Measurements from ENCODE around the gene RILP.

RILP gene

DNA sequence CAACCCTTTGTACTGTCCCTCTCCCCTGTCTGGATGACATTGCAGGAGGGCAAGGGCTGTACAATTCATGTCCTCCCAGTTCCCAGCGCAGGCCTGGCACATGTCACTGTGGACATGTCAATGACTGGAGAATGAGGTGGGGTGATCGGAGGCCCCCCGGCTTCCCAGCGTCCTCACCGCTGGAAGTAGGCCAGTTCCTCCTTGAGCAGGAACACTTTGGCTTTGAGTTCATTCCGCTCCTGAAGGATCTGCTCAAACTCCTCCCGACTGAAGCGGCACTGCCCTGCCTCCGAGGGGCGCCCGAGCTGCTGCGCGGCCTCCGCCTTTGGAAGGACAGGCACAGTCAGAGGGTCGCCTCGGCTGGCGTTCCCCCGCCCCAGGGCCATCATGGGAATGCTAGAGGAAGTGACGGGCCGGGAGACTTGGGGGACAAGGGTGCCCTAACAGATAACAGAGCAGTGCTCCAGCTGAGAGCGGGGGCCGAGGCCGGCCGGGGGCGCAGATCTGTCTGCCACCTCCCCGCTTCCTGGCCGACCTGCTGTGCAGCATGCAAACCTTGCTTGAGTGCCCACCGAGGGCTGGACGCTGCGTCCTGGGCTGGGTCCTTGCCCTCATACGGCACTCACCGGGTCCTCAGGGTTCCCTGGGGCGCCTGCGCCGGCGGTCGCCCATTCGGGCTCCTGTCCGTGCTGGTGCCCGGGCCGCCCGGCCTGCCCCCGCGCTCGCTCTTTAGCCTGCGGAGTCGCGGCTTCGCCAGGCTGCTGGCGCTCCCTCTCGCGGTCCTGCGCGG is 1.3 kb downstream of the RILP start:
- DNase-seq (ENCODE audit: low read depth in 2 of 2, low spot score in 1 of 2): no peak

DNA sequence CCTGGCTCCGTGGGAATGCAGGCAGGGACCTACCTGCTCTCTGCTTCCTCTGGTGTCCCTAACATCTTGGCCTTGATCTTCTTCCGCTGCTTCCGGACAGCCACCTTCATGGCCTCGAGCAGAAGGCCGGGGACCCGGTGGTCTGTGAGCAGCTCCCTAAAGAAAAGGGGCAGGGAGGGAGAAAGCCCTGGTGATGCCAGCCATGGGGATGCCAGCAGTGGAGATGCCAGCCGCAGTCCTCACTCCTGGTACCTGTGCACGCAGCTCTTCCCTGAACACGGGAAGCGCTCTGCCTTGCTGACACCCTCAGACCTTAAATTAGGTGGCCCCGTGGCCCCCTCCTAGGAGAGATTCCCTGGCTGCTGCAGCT is 1.9 kb downstream of the RILP start:
- no peak for DNase-seq (ENCODE audit: low read depth in 2 of 2, low spot score in 1 of 2)

- no peak for DNase-seq (ENCODE audit: low read depth in 2 of 2, low spot score in 1 of 2)
These were observed 3.3 kb downstream of the RILP start for GRCh38 chr17:1646199-1646875.

DNA sequence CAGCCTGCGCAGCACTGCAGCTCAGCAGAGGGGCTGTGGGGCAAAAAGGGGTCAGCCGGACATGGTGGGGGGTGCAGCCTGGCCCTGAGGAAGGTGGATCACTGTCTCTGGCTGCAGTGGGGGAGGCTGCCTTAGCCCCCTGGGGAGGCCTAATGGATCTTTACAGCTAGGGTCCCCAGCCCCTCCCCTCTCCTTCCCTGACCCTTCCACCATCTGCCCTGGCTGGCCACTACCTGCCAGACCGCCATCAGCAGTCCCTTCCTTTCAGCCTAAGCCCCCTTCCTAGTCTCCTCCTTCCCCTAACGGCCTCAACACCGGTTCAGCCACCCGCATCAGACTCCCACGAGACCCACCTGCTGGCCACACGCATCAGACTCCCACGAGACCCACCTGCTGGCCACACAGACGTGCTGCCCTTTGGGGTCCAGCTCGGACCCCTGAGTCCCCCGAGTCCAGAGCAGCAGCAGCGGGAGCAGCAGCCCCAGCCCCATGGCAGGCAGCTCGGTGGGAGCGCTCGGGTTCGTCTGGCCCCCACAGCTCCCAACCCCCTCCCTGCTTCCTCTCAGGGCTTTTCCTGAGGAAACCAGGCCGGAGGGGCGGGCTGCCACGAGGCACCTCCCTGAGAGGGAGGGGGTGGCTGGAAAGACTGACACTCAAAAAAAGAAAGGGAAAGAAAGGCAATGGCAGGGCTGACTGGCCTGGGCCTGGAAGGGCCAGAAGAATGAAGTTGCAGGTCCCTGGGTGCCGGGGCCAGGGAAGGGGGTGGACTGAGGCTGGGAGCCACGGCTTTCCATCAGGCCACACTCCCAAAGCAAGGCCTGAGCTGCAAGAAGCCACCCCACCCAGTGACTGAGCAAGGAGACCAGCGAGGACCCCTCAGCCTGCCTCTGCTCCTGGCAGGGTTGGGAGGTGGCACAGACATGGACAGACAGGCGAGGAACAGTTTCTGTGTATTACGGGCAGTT is 4.2 kb downstream of the RILP start, which contains the start of gene SCARF1:
Gene SCARF1, minus strand, starts transcription at position 526 of the 965 bp plus-strand sequence. Its CDS starts 35 bp downstream, at position 491.
- DNase-seq (ENCODE audit: low read depth in 2 of 2, low spot score in 1 of 2): no peak

- no peak for DNase-seq (ENCODE audit: low read depth in 2 of 2, low spot score in 1 of 2)
These were observed 5.0 kb downstream of the RILP start for GRCh38 chr17:1644493-1645206.

DNA sequence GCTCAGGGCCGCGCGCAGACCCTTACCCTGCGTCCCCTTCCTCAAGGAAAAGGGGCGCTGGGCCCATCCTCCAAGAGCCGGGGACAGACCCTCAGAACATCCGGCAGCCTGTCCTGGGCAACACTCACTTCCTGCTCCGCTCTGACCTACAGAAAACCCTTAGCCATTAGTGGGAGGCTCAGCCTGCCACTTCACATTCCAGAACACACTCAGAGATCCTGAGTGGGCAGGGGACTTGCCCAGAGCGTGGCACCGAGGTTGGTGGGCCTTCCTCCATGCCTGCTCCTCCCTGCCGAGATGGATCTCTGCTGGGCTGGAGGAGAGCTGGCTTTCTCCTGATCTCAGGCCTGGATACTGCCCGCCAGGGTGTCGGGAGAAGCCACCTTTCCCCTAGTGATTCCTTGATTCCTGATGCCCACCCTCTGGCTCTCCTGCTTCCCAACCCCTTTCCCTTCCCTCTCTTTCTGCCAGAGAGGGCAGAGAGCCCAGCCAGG is 5.6 kb downstream of the RILP start:
- no peak for DNase-seq (ENCODE audit: low read depth in 2 of 2, low spot score in 1 of 2)

DNA sequence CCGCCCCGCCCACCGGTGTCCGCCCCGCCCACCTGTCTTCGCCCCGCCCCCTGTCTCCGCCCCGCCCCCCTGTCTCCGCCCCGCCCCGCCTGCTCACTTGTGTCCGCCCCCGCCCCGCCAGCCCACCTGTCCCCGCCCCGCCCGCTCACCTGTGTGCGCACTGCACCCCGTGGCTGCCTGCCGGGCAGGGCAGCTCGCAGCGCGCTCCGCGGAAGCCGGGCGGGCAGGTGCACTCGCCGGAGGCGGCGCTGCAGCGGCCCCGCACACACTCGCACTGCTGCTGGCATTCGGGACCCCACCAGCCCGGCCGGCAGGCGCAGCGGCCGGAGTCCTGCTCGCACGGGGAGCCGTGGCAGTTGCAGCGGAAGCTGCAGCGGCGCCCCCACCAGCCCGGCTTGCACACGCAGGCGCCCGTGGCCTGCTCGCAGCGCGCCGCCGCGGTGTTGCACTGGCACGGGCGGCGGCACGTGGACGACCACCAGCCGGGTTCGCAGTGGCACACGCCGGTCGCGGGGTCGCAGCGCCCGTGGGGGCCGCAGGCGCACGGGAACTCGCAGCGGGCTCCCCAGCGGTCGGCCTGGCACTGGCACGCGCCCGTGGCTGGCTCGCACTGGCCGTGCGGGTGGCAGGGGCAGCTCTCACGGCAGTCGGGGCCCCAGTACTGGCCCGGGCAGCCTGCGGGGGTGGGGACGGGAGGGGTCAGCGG is 6.2 kb downstream of the RILP start:
- DNase-seq (ENCODE audit: low read depth in 2 of 2, low spot score in 1 of 2): peak in 1 of 2 donors; percentile 29

- DNase-seq (ENCODE audit: low read depth in 2 of 2, low spot score in 1 of 2): no peak
These were observed 8.6 kb downstream of the RILP start for GRCh38 chr17:1641065-1641403.

DNA sequence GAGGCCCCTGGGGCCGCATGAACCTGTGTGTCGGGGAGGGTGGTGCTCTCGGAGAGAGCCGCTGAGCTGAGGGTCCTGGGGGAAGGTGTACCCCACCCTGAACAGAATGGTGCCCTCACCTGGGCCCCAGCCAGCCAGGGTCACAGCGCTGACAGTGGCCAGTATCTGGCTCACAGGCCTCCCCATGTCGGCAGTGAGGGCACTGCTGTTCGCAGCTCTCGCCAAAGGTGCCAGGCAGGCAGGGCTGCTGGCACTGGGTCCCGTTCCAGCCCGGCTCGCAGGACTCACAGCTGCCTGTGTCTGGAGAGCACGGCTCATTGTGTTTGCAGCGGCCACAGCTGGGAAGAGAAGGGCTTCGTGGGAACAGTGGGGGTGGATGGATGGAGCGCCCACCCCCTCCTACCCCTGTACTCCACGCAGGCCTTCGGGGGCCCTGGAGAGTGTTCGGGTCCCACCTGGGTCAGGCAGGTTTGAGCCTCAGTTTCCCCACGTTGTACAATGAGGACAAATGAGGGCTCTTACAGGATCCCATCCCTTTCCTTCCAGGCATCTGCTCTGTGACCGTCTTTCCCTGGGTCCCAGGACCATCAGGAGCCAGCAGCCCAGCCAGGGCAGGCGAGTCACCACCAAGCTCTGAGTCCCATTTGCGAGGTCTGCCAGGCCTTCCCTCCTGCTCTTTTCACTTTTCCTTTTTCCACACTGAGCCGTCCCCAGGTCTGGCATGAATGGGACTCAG is 9.2 kb downstream of the RILP start:
- DNase-seq (ENCODE audit: low read depth in 2 of 2, low spot score in 1 of 2): no peak

- no peak for DNase-seq (ENCODE audit: low read depth in 2 of 2, low spot score in 1 of 2)
These were observed 10.0 kb downstream of the RILP start for GRCh38 chr17:1639549-1640180.

DNA sequence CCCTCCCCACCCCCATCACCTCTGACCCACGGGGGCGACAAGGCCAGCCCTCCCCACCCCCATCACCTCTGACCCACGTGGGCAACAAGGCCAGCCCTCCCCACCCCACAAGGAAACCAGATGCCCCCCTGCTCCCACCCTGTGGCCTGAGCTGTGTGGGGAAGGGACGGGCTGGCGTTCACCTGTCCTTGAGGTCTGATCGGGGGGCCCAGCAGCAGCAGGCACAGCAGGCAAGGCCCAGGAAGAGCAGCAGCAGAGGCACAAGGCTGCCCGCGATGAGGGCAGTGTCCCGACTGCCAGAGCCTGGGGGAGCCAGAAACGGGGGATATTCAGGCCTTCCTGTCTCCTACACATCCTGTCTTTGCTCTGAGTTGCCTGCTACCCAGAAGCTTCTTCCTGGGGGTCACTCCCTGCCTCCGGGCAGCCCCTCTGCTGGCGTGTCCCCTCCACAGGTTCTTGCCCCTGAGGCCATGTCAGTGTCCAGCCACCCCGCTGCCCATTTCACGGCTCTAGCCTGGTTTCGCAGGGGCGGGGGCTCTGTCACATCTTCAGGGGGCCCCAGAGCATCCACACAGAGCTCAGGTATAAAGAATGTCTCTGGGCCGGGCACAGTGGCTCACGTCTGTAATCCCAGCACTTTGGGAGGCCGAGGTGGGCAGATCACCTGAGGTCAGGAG is 10.9 kb downstream of the RILP start:
- no peak for DNase-seq (ENCODE audit: low read depth in 2 of 2, low spot score in 1 of 2)

- no peak for DNase-seq (ENCODE audit: low read depth in 2 of 2, low spot score in 1 of 2)
These were observed 11.5 kb downstream of the RILP start for GRCh38 chr17:1638171-1638590.

- no peak for DNase-seq (ENCODE audit: low read depth in 2 of 2, low spot score in 1 of 2)
These were observed 12.9 kb downstream of the RILP start for GRCh38 chr17:1636732-1637285.

DNA sequence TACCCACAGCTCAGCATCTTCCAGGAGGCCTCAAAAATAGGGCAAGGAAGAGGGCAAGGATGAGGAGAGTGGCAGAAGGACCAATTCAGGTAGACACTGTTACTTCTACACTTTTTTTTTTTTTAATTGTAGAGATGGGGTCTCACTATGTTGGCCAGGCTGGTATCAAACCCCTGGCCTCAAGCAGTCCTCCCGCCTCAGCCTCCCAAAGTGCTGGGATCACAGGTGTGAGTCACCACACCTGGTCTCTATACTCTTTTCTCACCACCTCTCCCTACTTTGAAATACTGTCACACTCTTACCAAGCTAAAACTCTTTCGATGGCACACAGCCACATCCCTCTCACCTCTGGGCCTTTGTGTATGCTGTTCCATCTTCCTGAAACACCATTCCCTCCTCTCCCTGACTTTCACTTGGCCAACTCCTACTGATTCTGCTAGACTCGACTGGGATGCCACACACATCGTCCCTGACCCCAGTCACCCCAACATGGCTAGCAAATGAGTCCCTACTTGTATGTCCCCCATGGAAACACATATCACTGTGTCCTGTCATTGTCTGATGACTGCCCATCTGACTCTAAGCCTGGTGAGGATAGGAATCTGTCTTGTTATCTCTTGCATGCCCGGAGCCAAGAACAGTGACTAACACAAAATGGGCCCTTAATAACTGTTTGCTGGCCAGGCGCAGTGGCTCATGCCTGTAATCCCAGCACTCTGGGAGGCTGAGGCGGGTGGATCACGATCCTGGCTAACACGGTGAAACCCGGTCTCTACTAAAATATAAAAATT is 13.8 kb downstream of the RILP start:
- DNase-seq (ENCODE audit: low read depth in 2 of 2, low spot score in 1 of 2): no peak

- no peak for DNase-seq (ENCODE audit: low read depth in 2 of 2, low spot score in 1 of 2)
These were observed 14.6 kb downstream of the RILP start for GRCh38 chr17:1634841-1635650.

DNA sequence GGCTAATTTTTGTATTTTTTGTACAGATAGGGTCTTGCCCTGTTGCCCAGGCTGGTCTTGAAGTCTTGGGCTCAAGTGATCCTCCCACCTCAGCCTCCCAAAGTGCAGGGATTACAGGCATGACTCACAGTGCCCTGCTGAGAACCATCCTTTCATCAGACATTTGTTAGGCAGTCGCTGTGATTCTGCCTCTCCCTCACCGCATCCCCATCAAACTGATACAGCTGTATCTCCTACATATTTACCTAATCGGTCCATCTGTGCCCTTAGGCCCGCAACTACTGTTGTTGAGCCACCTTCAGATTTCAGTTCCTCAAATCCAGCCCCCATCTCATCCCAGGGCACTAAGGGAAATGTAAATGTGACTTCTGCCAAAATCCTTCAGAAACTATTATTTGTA is 19.0 kb downstream of the RILP start:
- DNase-seq (ENCODE audit: low read depth in 2 of 2, low spot score in 1 of 2): no peak
